Calu3 (cell line): ENCODE results near the gene MTERF4. TPM values are rescaled to one million over a fixed set of nuclear protein-coding genes. Genes with fewer than 3 reads are reported as not detected.

ENCODE experiments used
- BruUV-seq: library from RNA; stranded (reverse); fragments of 400-500 nt; replicated peaks from 2 replicates; lab custom pipeline; 2021; lab: Mats Ljungman, UMichigan
- CTCF ChIA-PET: fragments of 300-600 bp; sonication (Branson Sonifier 250); formaldehyde crosslinking; loops from one replicate; lab custom pipeline; 2022; ENCODE audit warnings: antibody characterized with exemption; lab: Charles Lee
- DNase-seq: peaks from one replicate; pipeline ENCODE4 v3.0.0; 2022
- H3K27ac Mint-ChIP-seq: one replicate; pipeline ENCODE4 v1.8.0; 2022; ENCODE audit warnings: mixed read lengths; ENCODE audit not compliant: unreplicated experiment
- H3K27me3 Mint-ChIP-seq: one replicate; pipeline ENCODE4 v1.8.0; 2022; ENCODE audit warnings: mixed read lengths; ENCODE audit not compliant: unreplicated experiment
- H3K36me3 Mint-ChIP-seq: one replicate; pipeline ENCODE4 v1.8.0; 2022; ENCODE audit warnings: mild to moderate bottlenecking, moderate library complexity, mixed read lengths; ENCODE audit not compliant: insufficient read depth, unreplicated experiment
- H3K4me1 Mint-ChIP-seq: one replicate; pipeline ENCODE4 v1.8.0; 2022; ENCODE audit warnings: mild to moderate bottlenecking, low read depth, mixed read lengths; ENCODE audit not compliant: unreplicated experiment
- H3K4me3 Mint-ChIP-seq: one replicate; pipeline ENCODE4 v1.8.0; 2022; ENCODE audit warnings: mild to moderate bottlenecking, low read depth, moderate library complexity, mixed read lengths; ENCODE audit not compliant: unreplicated experiment
- H3K9me3 Mint-ChIP-seq: one replicate; pipeline ENCODE4 v1.8.0; 2022; ENCODE audit warnings: low read depth, mixed read lengths; ENCODE audit not compliant: unreplicated experiment
- intact Hi-C: fragments of 100-400 bp; cut with micrococcal nuclease; formaldehyde crosslinking; loops from one replicate; pipeline ENCODE4 v1.10.0; 2022; ENCODE audit not compliant: unreplicated experiment
- total RNA-seq: library from RNA; stranded (reverse); gene quantifications from 2 replicates; pipeline ENCODE4 v1.2.3, GENCODE V29; 2022
- TF ChIP-seq, protein P1 (sequence below): fragments of 200-600 bp; IDR thresholded peaks from one replicate; pipeline ENCODE4 v1.8.0; 2022; ENCODE audit warnings: antibody characterized with exemption; ENCODE audit not compliant: unreplicated experiment

MTERF4 gene
- total RNA-seq, 1 experiment from 2014 or later: 33.6 TPM

DNA sequence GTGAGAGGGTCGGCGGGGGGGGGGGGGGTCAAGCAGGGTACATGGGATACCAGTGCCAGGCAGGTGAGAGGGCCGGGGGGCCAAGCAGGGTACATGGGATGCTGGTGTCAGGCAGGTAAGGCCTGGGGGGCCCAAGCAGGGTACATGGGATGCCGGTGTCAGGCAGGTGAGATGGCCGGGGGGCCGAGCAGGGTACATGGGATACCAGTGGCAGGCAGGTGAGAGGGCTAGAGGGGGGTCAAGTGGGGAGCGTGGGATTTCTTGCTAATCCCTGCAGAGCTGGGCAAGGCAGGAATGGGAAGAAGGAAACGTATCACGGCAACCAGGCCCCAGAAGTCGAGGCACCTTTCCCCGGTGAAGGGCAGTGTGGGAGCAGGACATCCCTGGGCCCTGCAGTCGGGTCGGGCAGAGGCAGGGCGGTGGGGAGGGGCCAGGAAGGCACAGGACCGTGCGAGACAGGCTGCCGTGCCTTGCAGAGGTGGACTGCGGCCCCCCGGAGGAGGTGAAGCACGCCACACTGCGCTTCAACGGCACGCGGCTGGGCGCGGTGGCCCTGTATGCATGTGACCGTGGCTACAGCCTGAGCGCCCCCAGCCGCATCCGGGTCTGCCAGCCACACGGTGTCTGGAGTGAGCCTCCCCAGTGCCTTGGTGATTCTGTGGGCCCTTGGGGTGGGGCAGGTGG lies 49.3 kb downstream of the MTERF4 start:
- intact Hi-C loops: no loop called here
- Mint-ChIP-seq H3K9me3 (no peaks in the 10 kb centered on the region), H3K27ac (no peak overlapping the region), H3K4me3 (no peak overlapping the region), H3K4me1 (no peaks in the 10 kb centered on the region), H3K36me3 (no peaks in the 10 kb centered on the region), H3K27me3 (no peaks in the 10 kb centered on the region)
- BruUV-seq: no TSS peak
- CTCF ChIA-PET: interaction anchor here (0.6 kb wide), 1 partner anchor 34 kb away, joined by 3 read pairs; no protein-coding TSS in a partner anchor
- DNase-seq: no peak
- TF ChIP-seq, protein P1, sequence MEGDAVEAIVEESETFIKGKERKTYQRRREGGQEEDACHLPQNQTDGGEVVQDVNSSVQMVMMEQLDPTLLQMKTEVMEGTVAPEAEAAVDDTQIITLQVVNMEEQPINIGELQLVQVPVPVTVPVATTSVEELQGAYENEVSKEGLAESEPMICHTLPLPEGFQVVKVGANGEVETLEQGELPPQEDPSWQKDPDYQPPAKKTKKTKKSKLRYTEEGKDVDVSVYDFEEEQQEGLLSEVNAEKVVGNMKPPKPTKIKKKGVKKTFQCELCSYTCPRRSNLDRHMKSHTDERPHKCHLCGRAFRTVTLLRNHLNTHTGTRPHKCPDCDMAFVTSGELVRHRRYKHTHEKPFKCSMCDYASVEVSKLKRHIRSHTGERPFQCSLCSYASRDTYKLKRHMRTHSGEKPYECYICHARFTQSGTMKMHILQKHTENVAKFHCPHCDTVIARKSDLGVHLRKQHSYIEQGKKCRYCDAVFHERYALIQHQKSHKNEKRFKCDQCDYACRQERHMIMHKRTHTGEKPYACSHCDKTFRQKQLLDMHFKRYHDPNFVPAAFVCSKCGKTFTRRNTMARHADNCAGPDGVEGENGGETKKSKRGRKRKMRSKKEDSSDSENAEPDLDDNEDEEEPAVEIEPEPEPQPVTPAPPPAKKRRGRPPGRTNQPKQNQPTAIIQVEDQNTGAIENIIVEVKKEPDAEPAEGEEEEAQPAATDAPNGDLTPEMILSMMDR: no peak

DNA sequence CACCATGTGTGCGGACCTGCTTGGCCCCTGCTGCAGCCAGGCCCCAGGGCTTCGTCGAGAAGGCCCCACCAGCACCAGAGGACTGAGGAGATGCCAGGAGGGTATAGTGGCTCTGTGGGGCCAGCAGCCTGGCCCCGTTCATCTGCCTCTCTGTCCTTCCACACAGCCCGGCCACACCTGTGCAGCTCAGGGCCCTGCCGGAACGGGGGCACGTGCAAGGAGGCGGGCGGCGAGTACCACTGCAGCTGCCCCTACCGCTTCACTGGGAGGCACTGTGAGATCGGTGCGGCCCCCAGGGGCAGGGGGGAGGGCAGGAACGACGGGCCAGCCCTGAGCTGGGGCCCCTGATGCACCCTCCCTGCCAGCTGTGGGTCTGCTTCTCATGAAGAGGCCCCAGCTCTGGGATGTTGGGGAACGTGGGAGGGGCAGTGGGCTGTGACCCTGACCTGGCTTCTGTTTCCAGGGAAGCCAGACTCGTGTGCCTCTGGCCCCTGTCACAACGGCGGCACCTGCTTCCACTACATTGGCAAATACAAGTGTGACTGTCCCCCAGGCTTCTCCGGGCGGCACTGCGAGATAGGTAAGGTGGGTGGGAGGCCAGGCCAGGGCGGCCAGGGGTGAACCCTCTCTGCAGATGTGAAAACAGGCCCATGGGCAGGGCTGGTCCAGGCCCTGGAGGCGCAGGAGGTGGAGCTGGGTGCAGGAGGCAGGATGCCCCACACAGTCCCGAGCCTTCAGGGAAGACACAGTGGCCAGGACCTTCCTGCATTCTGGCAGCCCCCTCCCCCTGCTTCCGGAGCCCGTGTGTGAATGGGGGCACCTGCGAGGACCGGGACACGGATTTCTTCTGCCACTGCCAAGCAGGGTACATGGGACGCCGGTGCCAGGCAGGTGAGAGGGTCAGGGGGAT lies 50.3 kb downstream of the MTERF4 start:
- no peak for DNase-seq
- Mint-ChIP-seq H3K27me3 (no peaks in the 10 kb centered on the region), H3K27ac (no peak overlapping the region), H3K36me3 (no peaks in the 10 kb centered on the region), H3K4me1 (no peaks in the 10 kb centered on the region), H3K9me3 (no peaks in the 10 kb centered on the region), H3K4me3 (no peak overlapping the region)
- no TSS peak for BruUV-seq
- CTCF ChIA-PET: interaction anchor here (0.6 kb wide), 1 partner anchor 33 kb away, joined by 3 read pairs; no protein-coding TSS in a partner anchor
- TF ChIP-seq, protein P1: no peak
- intact Hi-C loops: no loop called here

DNA sequence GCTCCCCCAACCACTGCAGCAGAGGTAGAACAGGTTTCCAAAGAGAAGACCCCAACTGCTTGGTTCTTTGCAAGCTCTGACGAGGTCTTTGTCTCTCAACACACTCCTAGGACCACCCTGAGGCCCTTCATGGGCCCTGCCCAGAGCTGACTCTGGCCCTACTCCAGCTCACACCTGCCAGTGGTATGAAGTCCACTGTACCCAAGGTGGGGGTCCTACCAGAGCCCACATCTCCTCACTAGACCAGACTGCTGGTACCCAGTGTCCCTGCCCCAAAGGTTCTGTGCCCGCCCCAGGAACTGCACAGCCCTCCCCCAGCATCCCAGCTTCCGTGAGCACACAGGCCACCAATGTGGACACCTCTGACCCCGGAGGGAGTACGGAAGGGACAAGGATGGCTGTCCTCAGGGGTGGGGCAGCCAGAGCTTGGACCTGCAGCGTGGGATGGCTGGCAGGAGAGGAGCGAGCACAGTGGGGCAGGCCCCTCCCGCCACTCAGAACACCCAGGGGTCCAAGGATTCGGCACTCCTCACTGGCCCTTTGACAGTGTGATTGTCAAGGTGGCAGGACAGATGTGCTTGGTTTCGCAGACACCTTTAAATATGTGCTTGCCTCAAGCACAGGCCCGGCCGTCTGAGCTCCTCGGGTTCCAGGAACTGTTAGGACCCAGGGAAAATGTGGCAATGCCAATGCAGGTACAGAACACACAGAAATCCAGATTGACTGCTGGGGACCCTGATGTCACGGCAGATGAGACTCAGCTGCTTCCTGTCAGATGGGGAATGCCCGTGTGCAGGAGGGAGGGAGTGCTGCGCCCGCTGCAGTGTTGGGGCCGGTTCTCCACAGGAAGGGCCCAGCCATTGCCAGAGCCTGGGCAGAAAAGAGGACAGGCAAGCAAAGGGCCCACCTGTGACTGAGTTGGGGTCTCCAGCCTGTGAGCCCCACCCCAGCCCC lies 51.2 kb downstream of the MTERF4 start:
- CTCF ChIA-PET: no interaction called here
- Mint-ChIP-seq H3K36me3 (no peaks in the 10 kb centered on the region), H3K9me3 (no peaks in the 10 kb centered on the region), H3K4me1 (no peaks in the 10 kb centered on the region), H3K27ac (no peak overlapping the region), H3K4me3 (no peak overlapping the region), H3K27me3 (peaks cover under 1% of the 10 kb centered on the region)
- intact Hi-C loops: no loop called here
- DNase-seq: no peak
- BruUV-seq: no TSS peak
- TF ChIP-seq, protein P1: no peak
